Pons (tissue), 1 donor: ENCODE measurements around the gene IL17RE.
"Not testable (repeated sequence)": the region's sequence is repeated elsewhere in the genome, so short reads cannot be mapped to it uniquely, and the experiment has no call there.

Experiments
- DNase-seq: peaks from one replicate; pipeline ENCODE4 v3.0.0-alpha.2; 2016; ENCODE audit warnings: low spot score

Gene IL17RE

GRCh38 chr3:9879830-9880549, 22.7 kb upstream of the IL17RE start, which contains the start of gene CIDEC:
Gene CIDEC, minus strand, starts transcription at chr3:9880253. Its CDS starts 1,767 bp downstream, at chr3:9878486.
- no peak for DNase-seq

GRCh38 chr3:9881441-9881840, 21.2 kb upstream of the IL17RE start:
- DNase-seq = no peak

DNA sequence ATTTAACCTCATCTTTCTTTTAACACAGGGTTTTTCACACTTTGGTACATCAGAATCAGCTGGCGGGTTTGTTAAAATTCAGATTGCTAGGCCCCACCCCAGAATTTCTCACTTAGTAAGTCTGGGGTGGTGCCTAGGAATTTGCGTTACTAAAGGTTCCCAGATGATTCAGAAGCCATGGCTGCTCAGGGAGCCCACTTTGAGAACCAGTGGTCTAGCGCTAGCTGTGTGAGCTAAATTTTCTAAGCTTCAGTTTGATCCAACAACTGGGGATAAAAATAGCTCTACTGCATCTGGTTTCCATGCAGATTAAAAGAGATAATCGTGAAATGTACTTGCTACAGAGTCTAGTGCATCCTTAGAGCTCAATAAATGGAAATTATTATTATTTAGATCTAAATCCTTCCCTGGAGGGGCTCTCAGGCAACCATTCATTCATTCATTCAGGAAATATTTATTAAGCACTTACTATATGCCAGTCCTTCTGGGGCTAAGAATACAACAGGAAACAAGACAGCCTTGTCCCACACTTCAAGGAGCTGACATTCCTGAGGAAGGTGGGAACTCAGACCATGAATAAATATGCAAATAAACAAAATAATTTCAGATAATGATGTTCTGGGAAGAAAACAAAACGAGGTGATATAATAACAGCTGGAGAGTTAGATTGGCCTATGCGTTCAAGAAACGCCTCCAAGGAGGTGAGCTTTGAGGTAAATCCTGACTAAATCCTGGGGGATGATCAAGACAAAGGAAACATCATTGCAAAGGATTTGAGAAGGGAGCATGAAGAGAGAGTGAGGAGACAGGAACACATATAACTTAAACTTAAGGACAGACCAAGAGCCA, 18.7 kb upstream of the IL17RE start:
- DNase-seq = no peak

DNA sequence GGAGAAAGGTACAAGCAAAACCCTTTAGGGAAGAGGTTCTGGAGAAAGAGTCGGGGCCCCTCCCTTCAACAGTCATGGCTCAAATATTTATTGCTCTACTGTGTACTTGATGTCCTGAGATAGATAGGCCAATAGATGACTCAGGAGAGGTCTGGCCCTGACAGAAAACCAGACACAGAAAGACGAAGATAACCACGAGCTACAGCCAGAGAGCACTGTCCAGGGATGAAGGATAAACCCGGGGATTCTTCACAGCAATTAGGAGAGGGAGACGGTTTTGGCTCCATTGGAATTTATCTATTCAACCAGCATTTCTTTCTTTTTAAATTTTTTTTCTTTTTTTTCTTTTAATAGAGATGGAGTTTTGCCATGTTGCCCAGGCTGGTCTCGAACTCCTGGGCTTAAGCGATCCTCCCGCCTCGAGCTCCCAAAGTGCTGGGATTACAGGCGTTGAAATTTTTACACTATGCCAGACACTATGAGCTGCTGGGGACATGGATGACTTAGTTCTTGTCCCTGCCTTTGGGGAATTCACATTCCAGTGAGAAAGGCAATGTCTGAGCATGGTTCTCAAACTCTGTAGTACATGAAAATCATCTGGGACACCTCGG, 18.0 kb upstream of the IL17RE start:
- DNase-seq = no peak

- no peak for DNase-seq
These were observed 16.3 kb upstream of the IL17RE start for GRCh38 chr3:9886328-9886727.

DNA sequence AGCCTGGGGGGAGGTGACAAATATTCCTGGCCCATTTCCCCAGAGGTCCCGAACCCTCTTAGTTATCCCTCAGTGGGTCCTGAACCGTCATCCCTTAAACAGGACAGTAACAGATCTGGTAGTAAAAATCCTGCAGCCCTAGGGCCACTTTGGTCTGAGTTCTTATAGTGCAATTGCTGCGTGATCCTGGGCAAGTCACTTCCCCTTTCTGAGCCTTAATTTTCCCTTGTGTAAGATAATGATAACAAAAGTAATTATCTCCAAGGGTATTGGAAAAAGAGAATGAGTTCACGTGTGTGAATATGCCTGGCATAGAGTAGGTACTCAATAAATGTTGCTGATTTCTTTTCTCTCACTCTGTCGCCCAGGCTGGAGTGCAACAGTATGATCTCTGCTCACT, 15.2 kb upstream of the IL17RE start:
- no peak for DNase-seq

- DNase-seq = no peak
These were observed 14.1 kb upstream of the IL17RE start for GRCh38 chr3:9888540-9888939.

- DNase-seq = no peak
These were observed 13.2 kb upstream of the IL17RE start for GRCh38 chr3:9889405-9889804.

DNA sequence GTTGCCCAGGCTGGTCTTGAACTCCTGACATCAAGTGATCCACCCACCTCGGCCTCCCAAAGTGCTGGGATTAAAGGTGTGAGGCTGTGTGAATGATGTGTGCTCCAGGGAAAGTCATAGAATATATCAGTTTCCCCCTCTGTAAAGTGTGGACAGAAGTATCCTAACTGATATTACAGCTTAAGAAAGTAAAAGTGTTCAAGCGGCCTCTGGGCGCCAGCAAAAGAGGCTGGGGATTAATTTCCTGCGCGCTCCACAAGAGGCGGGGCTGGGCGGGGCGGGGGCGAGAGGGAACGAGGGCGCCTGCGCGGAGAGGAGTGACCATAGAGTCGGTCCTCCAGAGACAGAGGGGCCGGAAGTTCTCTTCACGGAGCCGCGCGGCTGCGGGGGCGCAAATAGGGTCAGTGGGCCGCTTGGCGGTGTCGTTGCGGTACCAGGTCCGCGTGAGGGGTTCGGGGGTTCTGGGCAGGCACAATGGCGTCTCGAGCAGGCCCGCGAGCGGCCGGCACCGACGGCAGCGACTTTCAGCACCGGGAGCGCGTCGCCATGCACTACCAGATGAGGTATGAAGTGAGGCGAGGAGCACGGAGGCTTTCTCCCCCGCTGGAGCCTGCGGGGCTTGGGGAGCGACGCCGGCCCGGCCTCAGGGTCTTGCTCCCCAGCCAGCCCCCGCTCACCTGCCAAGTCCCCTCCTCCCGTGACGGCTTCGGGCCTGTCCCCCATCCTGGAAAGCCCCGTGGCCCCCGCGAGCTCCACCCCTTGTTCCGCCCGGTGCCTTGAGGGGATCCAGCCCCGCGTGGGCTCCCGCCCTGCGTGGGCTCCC, 12.2 kb upstream of the IL17RE start, which contains the start of gene JAGN1:
JAGN1 (plus strand) TSS at position 362 of the 823 bp plus-strand sequence; CDS start at position 475, 113 bp downstream.
- peak; percentile 77 for DNase-seq

DNA sequence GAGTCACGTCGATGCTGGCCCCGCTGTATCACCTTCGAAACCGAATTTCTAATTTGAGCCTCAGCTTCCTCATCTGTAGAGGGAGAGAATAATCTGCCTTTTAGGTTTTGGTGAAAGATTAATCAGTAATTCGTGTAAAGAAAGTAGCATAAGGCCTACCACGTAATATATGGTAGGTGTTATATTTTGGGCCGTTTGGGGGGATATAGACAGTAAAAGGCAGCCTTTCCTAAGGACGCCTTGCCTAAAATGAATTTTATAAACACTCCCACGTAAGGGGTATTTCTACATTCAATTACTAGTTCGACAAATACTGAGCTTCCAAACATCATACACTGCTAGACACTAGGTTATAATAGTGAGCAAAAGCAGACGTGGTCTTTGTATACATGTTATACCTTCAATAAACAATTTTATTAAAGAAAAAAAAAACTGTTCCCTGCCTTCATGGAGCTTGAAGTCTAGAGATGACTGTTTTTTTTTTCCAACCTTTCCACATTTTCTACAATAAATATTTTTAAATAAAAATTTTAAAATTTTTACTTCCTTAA, 11.5 kb upstream of the IL17RE start:
- DNase-seq = no peak

DNA sequence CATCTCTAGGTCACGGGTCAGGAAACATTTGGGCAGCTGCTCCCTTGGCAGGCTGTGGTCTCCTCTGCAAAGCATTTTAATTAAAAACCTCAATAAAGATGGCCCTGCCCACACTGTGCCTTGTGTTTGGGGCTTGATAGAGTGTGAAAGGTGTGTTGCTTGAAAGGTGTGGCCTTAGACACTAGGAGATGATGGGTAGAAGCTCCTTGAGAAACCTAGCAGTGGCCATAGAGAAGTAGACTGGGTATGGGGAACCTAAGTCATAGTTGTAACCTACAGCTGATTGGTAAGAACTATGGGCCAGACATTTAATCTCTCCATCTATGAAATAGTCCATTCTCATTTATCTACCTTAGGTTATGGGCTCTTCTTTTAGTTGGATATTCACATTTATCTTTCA, 8.9 kb upstream of the IL17RE start:
- no peak for DNase-seq

- not testable (repeated sequence) for DNase-seq
These were observed 6.9 kb upstream of the IL17RE start for GRCh38 chr3:9895715-9896114.

DNA sequence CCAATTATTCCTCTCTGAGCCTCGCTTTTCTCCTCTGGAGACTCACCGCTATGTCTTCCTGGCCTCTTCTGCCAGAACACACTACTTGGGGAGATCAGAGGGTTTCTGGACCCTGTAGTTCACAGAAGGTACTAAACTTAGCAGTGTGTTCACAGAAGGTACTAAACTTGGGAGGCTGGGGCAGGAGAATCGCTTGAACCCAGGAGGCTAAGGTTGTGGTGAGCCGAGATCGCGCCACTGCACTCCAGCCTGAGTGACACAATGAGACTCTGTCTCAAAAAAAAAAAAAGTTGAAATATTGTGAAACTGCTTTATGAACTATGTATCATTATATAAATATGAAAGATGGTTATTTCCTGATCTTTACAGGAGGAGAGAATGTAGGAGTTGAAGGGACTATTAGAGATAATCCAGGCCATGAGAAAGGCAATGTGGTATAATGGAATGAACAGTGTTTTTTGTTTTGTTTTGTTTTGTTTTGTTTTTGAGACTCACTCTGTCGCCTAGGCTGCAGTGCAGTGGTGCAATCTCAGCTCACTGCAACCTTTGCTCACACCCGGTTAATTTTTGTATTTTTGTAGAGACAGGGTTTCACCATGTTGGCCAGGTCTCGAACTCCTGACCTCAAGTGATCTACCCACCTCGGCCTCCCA, 5.8 kb upstream of the IL17RE start:
- DNase-seq = not testable (repeated sequence)

DNA sequence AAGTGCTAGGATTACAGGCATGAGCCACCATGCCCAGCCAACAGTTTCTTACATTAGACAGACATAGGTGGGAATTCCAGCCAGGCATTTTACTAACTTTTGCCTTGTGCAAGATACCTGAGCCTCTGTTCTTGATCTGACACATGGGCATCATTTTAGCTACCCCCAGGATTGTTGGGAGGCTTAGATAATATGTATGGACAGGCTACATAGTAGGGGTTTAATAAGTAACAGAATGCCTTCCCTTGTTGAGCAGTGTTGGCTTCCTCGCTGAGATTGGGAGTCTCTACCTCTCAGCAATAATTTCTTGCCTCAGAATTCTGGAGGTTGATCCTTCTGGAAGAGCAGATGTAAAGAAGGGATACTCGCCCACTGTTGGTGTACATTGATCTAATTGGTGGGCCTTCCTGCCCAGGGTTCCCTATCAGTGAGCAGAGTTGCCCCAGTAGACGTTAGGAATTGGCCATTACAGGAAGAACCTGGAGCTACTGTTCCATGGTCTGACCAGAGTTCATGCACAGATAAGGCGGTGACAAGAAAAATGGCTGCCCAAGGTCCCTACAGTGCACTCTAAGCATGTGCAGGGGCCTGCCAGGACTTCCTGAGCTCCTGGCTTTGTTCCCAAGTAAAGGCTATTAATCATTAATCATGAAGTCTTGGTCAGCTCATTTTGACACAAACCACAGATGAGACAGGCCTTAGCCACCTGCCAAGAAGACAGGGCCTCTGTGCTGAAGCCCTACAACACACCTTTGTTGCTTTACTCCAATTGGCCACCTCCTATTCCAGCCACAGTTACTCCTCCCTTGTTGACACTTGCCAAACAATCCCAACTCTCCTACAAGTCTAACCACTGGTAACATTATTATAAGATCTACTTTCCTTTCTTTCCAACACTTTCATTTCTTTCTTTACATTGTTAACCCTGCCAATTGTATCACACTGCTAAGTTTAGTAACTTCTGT, 5.0 kb upstream of the IL17RE start:
- no peak for DNase-seq

DNA sequence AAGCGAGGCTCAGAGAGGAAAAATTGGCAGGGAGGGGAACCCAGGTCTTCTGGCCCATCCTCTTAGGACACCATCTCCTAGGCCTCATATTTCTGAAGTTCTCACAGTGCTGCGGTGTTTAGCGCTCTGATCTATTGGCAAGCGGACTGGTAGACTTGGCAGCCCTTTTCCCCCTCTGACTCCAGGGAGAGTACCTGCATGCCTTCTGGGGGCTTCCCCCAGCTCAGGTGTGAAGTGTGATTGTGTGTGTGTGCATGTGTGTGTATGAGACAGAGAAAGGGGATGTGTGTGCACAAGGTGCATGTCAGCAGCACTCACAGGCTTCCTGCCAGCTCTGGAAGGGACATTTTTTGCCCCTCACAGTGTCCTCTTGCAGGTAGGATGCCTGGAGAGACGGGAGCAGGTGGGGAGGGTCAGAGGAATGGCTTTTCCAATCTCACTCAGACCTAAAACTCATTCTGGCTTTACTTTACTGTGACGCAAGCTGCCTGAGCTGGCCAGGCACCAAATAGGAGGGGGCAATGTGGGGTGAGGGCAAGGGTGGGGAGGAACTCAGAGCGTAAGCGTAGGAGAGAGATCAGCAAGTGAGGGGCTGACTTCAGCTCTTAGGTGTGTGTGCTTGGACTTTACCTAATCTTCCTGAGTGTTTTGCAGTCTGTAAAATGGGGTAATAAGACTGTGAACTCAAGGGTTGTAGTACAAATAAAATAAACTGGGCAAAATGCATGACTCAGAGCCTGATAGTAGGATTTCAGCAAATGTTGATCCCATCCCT, 4.0 kb upstream of the IL17RE start:
- DNase-seq = no peak

DNA sequence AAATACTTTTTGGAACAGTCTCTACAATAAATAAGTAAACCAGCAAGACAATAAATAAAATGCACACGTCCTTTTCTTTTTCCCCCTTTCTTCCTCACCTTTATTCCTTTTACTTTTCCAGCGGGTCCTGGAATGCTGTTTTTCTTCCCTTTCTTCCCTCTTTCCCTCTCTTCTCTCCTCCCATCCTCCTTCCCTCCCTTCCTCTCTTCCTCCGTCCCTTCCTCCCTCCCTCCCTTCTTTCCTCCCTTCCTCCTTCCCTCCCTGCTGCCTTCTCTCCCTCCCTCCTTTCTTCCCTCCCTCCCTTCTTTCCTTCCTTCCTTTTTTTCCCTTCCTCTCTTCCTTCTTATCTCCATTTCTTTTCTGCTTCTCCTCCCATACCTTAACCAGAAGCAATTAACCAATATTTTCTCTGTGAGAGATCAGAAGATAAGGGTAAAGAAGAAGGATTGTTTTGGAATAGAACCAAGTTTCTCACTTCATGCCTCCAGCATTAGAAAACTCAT, 3.3 kb upstream of the IL17RE start:
- DNase-seq = no peak

DNA sequence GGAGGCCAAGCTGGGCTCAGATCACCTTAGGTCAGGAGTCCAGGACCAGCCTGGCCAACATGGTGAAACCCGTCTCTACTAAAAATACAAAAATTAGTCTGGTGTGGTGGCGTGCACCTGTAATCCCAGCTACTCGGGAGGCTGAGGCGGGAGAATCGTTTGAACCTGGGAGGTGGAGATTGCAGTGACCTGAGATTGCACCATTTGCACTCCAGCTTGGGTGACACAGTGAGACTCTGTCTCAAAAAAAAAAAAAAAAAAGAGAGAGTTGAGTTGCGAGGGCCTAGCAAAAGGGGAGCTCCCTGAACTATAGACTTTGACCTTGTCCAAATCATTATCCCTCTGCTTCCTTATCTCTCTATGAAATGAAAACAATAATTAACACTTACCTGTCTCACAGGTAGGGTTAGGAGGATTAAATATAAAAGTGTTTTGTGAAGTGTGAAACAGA, 1.7 kb upstream of the IL17RE start:
- DNase-seq = not testable (repeated sequence)

- no peak for DNase-seq
These were observed 681 bp upstream of the IL17RE start for GRCh38 chr3:9901967-9902366.

- DNase-seq = no peak
These were observed 583 bp downstream of the IL17RE start for GRCh38 chr3:9903238-9903624.
